HUES48 (cell line): ENCODE results near the gene MYLK.

Experiments used
- H3K27ac ChIP-seq: one replicate; pipeline ENCODE4 v1.7.0; 2013; ENCODE audit warnings: low read depth, low read length, inconsistent platforms
- H3K27me3 ChIP-seq: 2 replicates; pipeline ENCODE4 v1.6.1; 2013; ENCODE audit warnings: mild to moderate bottlenecking, low read length; ENCODE audit not compliant: control insufficient read depth, insufficient read depth
- H3K36me3 ChIP-seq: 2 replicates; pipeline ENCODE4 v1.6.1; 2013; ENCODE audit warnings: low read length; ENCODE audit not compliant: control insufficient read depth, insufficient read depth
- H3K4me1 ChIP-seq: 2 replicates; pipeline ENCODE4 v1.6.1; 2013; ENCODE audit warnings: mild to moderate bottlenecking, low read length; ENCODE audit not compliant: control insufficient read depth, insufficient read depth
- H3K4me3 ChIP-seq: 2 replicates; pipeline ENCODE4 v1.5.1; 2013; ENCODE audit warnings: mild to moderate bottlenecking, low read depth, low read length
- H3K9ac ChIP-seq: 2 replicates; pipeline ENCODE4 v1.6.1; 2013; ENCODE audit warnings: mild to moderate bottlenecking, low read depth, low read length, moderate library complexity
- H3K9me3 ChIP-seq: 2 replicates; pipeline ENCODE4 v1.6.1; 2013; ENCODE audit warnings: low read length; ENCODE audit not compliant: control insufficient read depth, insufficient read depth

Gene MYLK

GRCh38 chr3:123877466-123877865 lies 6.7 kb downstream of the MYLK start:
- H3K9ac ChIP-seq, result no peak overlapping the region
- no peaks in the 10 kb centered on the region for H3K36me3 ChIP-seq
- no peaks in the 10 kb centered on the region for H3K9me3 ChIP-seq
- 0 out of 2 replicates have a peak, but pooled peaks cover 4% of the 10 kb centered on the region for H3K4me1 ChIP-seq
- peaks cover under 1% of the 10 kb centered on the region; the same call in 1 of the 2 replicates for H3K27me3 ChIP-seq
- no peak overlapping the region for H3K4me3 ChIP-seq
- H3K27ac ChIP-seq, result no peak overlapping the region

GRCh38 chr3:123876858-123877257 lies 7.3 kb downstream of the MYLK start:
- Histone ChIP-seq H3K27me3 (no peaks in the 10 kb centered on the region), H3K9me3 (no peaks in the 10 kb centered on the region), H3K36me3 (no peaks in the 10 kb centered on the region), H3K4me3 (no peak overlapping the region), H3K4me1 (0 out of 2 replicates have a peak, but pooled peaks cover 4% of the 10 kb centered on the region), H3K27ac (no peak overlapping the region), H3K9ac (no peak overlapping the region)

GRCh38 chr3:123872621-123873020 lies 11.5 kb downstream of the MYLK start:
- Histone ChIP-seq H3K9me3 (peaks cover 2% of the 10 kb centered on the region; the same call in 1 of the 2 replicates), H3K27ac (no peak overlapping the region), H3K4me1 (no peaks in the 10 kb centered on the region), H3K27me3 (no peaks in the 10 kb centered on the region), H3K4me3 (no peak overlapping the region), H3K9ac (no peak overlapping the region), H3K36me3 (no peaks in the 10 kb centered on the region)

- H3K4me1 ChIP-seq, result no peaks in the 10 kb centered on the region
- peaks cover 2% of the 10 kb centered on the region; the same call in 1 of the 2 replicates for H3K9me3 ChIP-seq
- no peaks in the 10 kb centered on the region for H3K27me3 ChIP-seq
- no peak overlapping the region for H3K9ac ChIP-seq
- H3K27ac ChIP-seq, result no peak overlapping the region
- H3K4me3 ChIP-seq, result no peak overlapping the region
- no peaks in the 10 kb centered on the region for H3K36me3 ChIP-seq
Observed at GRCh38 chr3:123871946-123872345, 12.2 kb downstream of the MYLK start.

- H3K27ac ChIP-seq, result no peak overlapping the region
- no peak overlapping the region for H3K4me3 ChIP-seq
- H3K4me1 ChIP-seq, result no peaks in the 10 kb centered on the region
- H3K9ac ChIP-seq, result no peak overlapping the region
- H3K9me3 ChIP-seq, result peaks cover 2% of the 10 kb centered on the region; the same call in 1 of the 2 replicates
- no peaks in the 10 kb centered on the region for H3K36me3 ChIP-seq
- no peaks in the 10 kb centered on the region for H3K27me3 ChIP-seq
Observed at GRCh38 chr3:123870033-123870432, 14.1 kb downstream of the MYLK start.

- no peaks in the 10 kb centered on the region for H3K27me3 ChIP-seq
- no peaks in the 10 kb centered on the region for H3K36me3 ChIP-seq
- H3K9ac ChIP-seq, result no peak overlapping the region
- peaks cover 2% of the 10 kb centered on the region; the same call in 1 of the 2 replicates for H3K9me3 ChIP-seq
- no peaks in the 10 kb centered on the region for H3K4me1 ChIP-seq
- no peak overlapping the region for H3K4me3 ChIP-seq
- no peak overlapping the region for H3K27ac ChIP-seq
Observed at GRCh38 chr3:123869165-123869564, 15.0 kb downstream of the MYLK start.

- Histone ChIP-seq H3K36me3 (no peaks in the 10 kb centered on the region), H3K4me3 (no peak overlapping the region), H3K27ac (no peak overlapping the region), H3K4me1 (no peaks in the 10 kb centered on the region), H3K9me3 (no peaks in the 10 kb centered on the region), H3K9ac (no peak overlapping the region), H3K27me3 (no peaks in the 10 kb centered on the region)
Observed at GRCh38 chr3:123864706-123865105, 19.4 kb downstream of the MYLK start.

GRCh38 chr3:123862152-123862551 lies 22.0 kb downstream of the MYLK start:
- Histone ChIP-seq H3K9me3 (no peaks in the 10 kb centered on the region), H3K27ac (no peak overlapping the region), H3K4me1 (no peaks in the 10 kb centered on the region), H3K27me3 (no peaks in the 10 kb centered on the region), H3K4me3 (no peak overlapping the region), H3K9ac (no peak overlapping the region), H3K36me3 (no peaks in the 10 kb centered on the region)

- no peaks in the 10 kb centered on the region for H3K4me1 ChIP-seq
- no peak overlapping the region for H3K9ac ChIP-seq
- no peaks in the 10 kb centered on the region for H3K9me3 ChIP-seq
- no peak overlapping the region for H3K4me3 ChIP-seq
- H3K27me3 ChIP-seq, result no peaks in the 10 kb centered on the region
- no peak overlapping the region for H3K27ac ChIP-seq
- H3K36me3 ChIP-seq, result no peaks in the 10 kb centered on the region
Observed at GRCh38 chr3:123861081-123861836, 22.9 kb downstream of the MYLK start.

GRCh38 chr3:123859177-123859576 lies 25.0 kb downstream of the MYLK start:
- Histone ChIP-seq H3K27me3 (no peaks in the 10 kb centered on the region), H3K27ac (no peak overlapping the region), H3K9me3 (0 out of 2 replicates have a peak, but pooled peaks cover 4% of the 10 kb centered on the region), H3K36me3 (no peaks in the 10 kb centered on the region), H3K4me3 (no peak overlapping the region), H3K4me1 (no peaks in the 10 kb centered on the region), H3K9ac (no peak overlapping the region)

- Histone ChIP-seq H3K9ac (no peak overlapping the region), H3K27me3 (no peaks in the 10 kb centered on the region), H3K36me3 (no peaks in the 10 kb centered on the region), H3K9me3 (0 out of 2 replicates have a peak, but pooled peaks cover 4% of the 10 kb centered on the region), H3K4me1 (no peaks in the 10 kb centered on the region), H3K27ac (no peak overlapping the region), H3K4me3 (no peak overlapping the region)
Observed at GRCh38 chr3:123854905-123855304, 29.2 kb downstream of the MYLK start.
